ENCODE results near the gene PRRG2.

PRRG2 gene

GRCh38 chr19:49581007-49581508 lies at the start of gene PRRG2:
Gene PRRG2 (plus strand): TSS chr19:49581316. CDS start chr19:49583220, 1,904 bp downstream.
- DNase-seq = no peak

GRCh38 chr19:49533551-49534488 lies 47.3 kb upstream of the PRRG2 start:
- peak; percentile 59 for DNase-seq

DNA sequence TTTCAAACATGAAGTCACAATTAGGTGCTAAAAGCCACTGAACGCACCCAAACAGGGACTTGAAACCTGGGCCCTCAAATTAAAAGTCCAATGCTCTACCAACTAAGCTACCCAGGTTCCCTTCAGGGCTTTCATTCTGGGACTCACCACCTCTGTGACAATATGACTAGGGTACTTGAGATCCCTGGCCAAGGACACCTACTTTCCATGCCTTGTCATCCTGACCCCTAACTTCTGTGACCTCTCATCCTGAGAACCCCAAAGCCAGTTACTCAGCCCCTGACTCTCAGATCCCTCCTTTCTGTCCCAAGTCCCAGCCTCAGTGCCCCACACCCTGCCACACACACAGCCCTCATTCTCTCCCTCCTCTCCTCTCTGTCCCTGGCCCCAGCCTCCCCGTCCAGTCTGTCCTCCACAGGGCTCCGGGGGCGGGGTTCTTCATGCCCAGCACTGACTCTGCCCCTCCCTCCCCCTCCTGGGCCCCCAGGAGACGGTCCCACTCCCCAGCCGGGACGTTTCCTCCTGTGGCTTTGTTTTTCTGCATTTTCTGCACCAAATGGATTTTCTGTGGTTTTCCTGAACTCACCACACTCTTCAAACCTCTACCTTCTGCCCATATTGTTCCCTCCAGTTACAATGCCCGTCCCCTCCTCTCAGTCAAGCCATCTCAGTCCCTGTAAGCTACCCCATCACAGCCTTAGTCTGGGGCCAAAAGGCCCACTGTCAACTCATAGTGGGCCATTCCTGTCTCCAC lies 46.3 kb upstream of the PRRG2 start:
- no peak for DNase-seq

- no peak for DNase-seq
Measured at GRCh38 chr19:49536921-49537462, 44.1 kb upstream of the PRRG2 start.

DNA sequence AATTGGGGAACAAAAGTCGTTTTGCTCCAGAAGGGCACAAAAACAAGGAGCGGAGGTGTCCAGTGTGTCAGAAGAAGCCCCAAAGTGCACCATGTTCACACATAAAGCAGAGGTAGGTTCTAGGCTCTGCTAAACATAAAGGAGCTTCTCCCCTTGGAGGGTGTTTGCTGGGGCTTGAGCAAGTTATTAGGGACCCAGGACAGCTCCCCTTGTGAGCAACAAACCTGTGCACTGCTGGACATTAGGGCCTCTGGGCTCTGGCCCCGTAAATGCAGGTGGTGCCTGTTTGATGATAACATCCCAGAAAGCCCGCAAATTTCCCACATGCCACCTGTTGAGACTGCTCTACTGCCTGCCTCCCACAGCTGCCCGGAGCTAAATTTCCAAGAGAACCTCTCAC lies 42.5 kb upstream of the PRRG2 start:
- no peak for DNase-seq

- DNase-seq = no peak
Measured at GRCh38 chr19:49539192-49539952, 41.7 kb upstream of the PRRG2 start.

- DNase-seq = no peak
Measured at GRCh38 chr19:49541914-49542313, 39.2 kb upstream of the PRRG2 start.

GRCh38 chr19:49542446-49542845 lies 38.7 kb upstream of the PRRG2 start:
- DNase-seq = no peak

GRCh38 chr19:49543032-49543431 lies 38.1 kb upstream of the PRRG2 start:
- no peak for DNase-seq

DNA sequence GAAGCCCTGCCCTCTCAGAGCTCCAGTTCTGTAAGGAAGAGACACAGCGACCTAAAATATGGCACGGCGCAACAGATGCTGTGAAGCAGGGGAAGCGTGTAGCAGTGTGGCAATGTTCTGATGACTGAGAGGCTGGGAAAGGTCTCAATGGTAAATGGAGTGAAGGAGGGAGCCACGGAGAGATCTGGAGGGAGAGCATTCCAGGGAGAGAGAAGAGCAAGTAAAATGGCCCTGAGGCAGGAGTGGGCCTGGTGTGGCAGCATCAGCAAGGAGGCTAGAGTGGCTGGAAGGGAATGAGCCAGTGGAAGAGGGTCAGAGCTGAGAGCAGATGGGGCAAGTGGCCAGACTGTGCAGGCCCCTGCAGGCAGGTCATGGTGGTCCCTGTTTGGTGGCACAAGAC lies 37.0 kb upstream of the PRRG2 start:
- DNase-seq = no peak

DNA sequence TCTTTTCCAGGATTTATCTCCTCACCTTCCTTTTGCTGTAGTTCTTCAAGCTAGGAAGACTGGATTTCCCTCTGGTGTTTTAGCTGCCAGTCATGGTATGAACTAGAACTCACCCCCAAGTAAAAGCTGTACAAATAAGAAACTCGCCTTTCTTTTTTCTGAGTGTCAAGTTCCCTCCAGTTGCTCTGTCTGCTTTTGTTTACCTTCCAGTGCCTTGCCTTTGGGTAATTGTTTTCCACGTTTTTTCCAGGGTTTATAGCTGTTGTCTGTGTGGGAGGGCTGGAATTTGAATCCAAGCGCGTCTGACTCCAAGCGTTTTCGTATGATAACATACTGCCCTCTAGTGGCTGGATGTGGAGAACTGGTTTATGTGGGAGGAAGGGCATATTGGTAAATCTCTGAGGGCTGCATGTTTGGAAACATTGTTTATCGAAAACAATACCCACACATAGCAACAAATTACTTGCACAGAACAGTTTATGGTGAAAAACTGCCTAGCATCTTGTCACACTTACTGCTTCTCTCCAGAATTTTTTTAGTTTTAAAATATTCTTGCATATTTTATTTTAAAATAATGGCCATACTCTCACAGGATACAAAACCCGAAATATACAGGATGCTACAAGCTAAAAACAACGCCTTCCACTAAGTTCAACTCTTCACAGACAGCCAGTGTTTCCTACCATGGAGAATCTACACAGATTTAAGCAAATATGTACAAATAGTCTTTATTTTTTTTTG lies 34.1 kb upstream of the PRRG2 start:
- peak; percentile 85 for DNase-seq

GRCh38 chr19:49549045-49549444 lies 32.1 kb upstream of the PRRG2 start:
- no peak for DNase-seq

DNA sequence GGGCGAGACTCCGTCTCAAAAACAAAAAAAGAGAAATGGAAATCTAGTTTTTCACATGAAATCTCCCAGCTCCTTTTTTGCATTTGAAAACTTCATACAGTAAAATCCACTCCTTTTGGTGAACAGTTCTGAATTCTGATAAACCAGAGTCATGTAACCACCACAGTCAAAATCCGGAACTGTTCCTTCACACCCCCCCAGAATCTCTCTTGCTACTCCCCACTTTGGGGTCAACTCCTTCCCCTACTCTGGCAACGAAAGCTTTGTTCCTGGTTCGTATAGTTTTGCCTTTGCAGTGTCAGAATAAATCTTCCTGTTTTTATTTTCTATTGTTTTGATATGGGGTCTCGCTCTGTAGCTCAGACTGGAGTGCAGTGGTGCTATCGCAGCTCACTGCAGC lies 29.6 kb upstream of the PRRG2 start:
- DNase-seq = no peak

- DNase-seq = no peak
Measured at GRCh38 chr19:49552749-49553148, 28.4 kb upstream of the PRRG2 start.

DNA sequence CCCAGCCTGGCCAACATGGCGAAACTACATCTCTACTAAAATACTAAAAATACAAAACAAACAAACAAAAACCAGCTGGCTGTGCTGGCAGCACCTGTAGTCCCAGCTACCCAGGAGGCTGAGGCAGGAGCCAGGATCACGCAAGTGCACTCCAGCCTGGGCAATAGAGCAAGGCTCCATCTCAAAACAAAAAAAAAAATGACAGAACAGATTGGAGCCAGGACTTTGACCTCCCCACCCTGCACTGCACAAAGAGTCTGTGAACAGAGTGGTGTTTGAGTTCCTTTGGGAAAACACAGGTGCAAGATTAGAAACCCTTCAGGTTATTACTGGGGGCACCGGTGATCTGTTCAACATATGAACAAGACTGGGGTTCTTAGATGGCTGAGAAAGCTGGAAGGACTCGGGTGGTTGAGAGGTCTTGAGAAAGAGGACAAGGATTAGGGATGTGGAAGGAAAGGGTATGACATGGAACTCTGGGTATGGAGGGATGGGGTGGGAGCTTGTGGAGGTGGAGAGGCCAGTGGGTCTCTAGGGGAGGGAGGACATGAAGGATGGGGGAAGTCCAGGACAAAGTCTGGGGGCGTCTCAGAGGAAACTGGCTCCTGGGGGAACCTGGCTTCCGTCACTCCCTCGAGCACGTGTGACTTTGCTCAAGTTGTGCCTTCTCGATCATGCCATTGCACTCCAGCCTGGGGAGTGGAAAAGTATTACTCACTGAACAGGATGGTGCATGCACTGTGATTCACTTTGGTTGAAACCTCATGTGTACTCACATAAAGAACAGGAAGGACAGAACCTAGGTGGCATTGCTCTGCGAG lies 27.5 kb upstream of the PRRG2 start:
- no peak for DNase-seq

DNA sequence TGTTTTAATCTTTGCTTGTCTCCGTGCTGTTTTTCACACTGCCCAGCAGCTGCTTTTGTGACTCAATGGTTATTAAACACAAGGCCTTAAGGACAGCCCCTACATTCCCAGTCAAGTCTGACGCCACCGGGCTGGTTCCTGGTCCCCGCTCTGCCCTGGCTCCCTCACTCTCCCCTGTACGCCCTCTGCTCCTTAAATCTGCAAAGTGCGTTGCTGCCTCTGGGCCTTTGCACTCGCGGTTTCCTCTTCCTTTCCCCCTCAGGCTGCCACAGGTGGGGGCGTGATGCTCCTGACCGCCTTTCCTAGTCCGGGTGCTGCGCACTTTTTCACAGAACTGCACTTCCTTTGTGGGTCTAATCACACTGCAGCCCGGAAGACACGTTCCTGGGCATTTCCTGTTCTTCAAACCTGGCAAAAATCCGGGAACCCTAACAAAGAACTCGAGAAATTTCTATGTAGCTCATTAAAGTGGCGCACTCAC lies 26.4 kb upstream of the PRRG2 start:
- DNase-seq = no peak

DNA sequence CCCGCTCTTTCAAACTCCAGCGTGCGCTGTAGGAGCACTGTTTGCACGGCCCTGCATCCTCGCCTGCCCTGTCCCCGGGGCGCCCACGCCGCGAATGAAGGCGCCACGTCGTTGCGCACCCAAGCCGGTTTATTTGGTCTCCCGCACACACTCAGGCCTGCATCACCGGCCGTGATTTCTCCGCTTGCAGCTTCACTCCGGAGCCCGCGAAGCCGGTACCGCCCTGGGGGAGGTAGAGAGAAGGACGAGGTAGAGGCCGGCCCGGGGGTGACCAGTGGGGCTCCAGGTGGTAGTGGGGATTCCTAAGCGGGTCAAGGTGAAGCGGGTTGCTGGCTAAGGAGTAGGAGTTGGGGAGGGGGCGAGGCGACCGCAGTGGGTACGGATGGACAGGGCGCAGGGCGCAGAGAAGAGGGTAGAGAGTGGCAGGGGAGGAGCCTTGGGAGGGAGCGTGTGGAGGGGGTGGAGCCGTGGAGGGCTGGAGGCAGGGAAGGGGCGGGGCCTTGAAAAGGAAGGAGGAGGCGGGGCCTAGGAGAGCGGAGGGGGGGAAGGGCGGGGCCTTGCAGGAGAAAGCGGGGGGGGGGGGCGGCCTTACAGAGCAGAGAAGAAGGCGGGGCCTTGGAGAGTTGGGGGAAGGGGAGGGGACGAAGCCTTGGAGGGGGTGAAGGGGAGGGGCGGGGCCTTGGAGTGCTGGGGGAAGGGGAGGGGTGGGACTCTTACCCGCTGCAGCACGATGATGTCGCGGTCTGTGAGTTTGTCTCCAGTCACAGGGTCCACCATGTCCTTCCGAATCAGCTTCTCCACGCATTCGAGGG lies 25.3 kb upstream of the PRRG2 start:
- DNase-seq = peak; percentile 8

GRCh38 chr19:49556412-49557398 lies 24.4 kb upstream of the PRRG2 start:
- no peak for DNase-seq
